HG03064 (cell line): ENCODE measurements around the gene KCNIP4.

ENCODE experiments used
- ATAC-seq: cut with Tn5 transposase; IDR thresholded peaks from one replicate; pipeline ENCODE4 v1.9.1; 2021; ENCODE audit warnings: low read depth; ENCODE audit not compliant: unreplicated experiment

Gene KCNIP4

GRCh38 chr4:21271439-21272052 lies 677.0 kb downstream of the KCNIP4 start:
- ATAC-seq = no peak

- no peak for ATAC-seq
Observed at GRCh38 chr4:21248331-21248730, 700.2 kb downstream of the KCNIP4 start.

- no peak for ATAC-seq
Observed at GRCh38 chr4:21242163-21242562, 706.4 kb downstream of the KCNIP4 start.

GRCh38 chr4:21226637-21227538 lies 721.7 kb downstream of the KCNIP4 start:
- ATAC-seq = no peak

GRCh38 chr4:21211846-21212245 lies 736.7 kb downstream of the KCNIP4 start:
- no peak for ATAC-seq

GRCh38 chr4:21209860-21210259 lies 738.7 kb downstream of the KCNIP4 start:
- no peak for ATAC-seq

GRCh38 chr4:21205821-21206531 lies 742.6 kb downstream of the KCNIP4 start:
- ATAC-seq = no peak

- ATAC-seq = no peak
Observed at GRCh38 chr4:21203416-21203815, 745.2 kb downstream of the KCNIP4 start.

GRCh38 chr4:21202959-21203358 lies 745.6 kb downstream of the KCNIP4 start:
- ATAC-seq = no peak

- no peak for ATAC-seq
Observed at GRCh38 chr4:21198683-21199082, 749.9 kb downstream of the KCNIP4 start.

GRCh38 chr4:21195682-21196081 lies 752.9 kb downstream of the KCNIP4 start:
- no peak for ATAC-seq

- no peak for ATAC-seq
Observed at GRCh38 chr4:21192367-21192766, 756.2 kb downstream of the KCNIP4 start.

GRCh38 chr4:21191317-21191716 lies 757.3 kb downstream of the KCNIP4 start:
- no peak for ATAC-seq

GRCh38 chr4:21184788-21185187 lies 763.8 kb downstream of the KCNIP4 start:
- no peak for ATAC-seq

GRCh38 chr4:21181716-21182115 lies 766.9 kb downstream of the KCNIP4 start:
- no peak for ATAC-seq

GRCh38 chr4:21177871-21178270 lies 770.7 kb downstream of the KCNIP4 start:
- no peak for ATAC-seq

GRCh38 chr4:21177092-21177491 lies 771.5 kb downstream of the KCNIP4 start:
- no peak for ATAC-seq

- ATAC-seq = no peak
Observed at GRCh38 chr4:21167711-21168110, 780.9 kb downstream of the KCNIP4 start.

GRCh38 chr4:21155367-21155766 lies 793.2 kb downstream of the KCNIP4 start:
- ATAC-seq = no peak

- no peak for ATAC-seq
Observed at GRCh38 chr4:21139327-21139726, 809.2 kb downstream of the KCNIP4 start.

- ATAC-seq = no peak
Observed at GRCh38 chr4:21136051-21136630, 812.4 kb downstream of the KCNIP4 start.
